KMS-11 (cell line): ENCODE data around the gene MAP4K4.

Source experiments
- H2AFZ ChIP-seq: fragments of 200-600 bp; sonication (generic); 2 replicates; pipeline ENCODE4 v1.6.1; 2016; ENCODE audit warnings: antibody characterized with exemption, mixed run types, low read depth
- H3K27ac ChIP-seq: fragments of 200-600 bp; sonication (generic); 2 replicates; pipeline ENCODE4 v1.6.1; 2016; ENCODE audit warnings: mild to moderate bottlenecking, mixed run types
- H3K27me3 ChIP-seq: fragments of 200-600 bp; sonication (generic); 2 replicates; pipeline ENCODE4 v1.6.1; 2017; ENCODE audit warnings: mild to moderate bottlenecking, low read depth, mixed run types, moderate library complexity; ENCODE audit not compliant: insufficient read depth
- H3K36me3 ChIP-seq: fragments of 200-600 bp; sonication (generic); 2 replicates; pipeline ENCODE4 v1.6.1; 2017; ENCODE audit warnings: mild to moderate bottlenecking, mixed run types; ENCODE audit not compliant: insufficient read depth
- H3K4me1 ChIP-seq: fragments of 200-600 bp; sonication (generic); 2 replicates; pipeline ENCODE4 v1.6.1; 2016; ENCODE audit warnings: mild to moderate bottlenecking, low read depth, mixed run types; ENCODE audit not compliant: poor library complexity, severe bottlenecking
- H3K4me2 ChIP-seq: fragments of 200-600 bp; sonication (generic); 2 replicates; pipeline ENCODE4 v1.7.0; 2016; ENCODE audit warnings: mild to moderate bottlenecking, mixed run types
- H3K4me3 ChIP-seq: fragments of 200-600 bp; sonication (generic); IDR thresholded peaks from 2 replicates; pipeline ENCODE4 v1.6.1; 2017; ENCODE audit warnings: low read depth, low read length, mixed read lengths; ENCODE audit not compliant: insufficient read depth
- H3K79me2 ChIP-seq: fragments of 200-600 bp; sonication (generic); 2 replicates; pipeline ENCODE4 v1.6.1; 2016; ENCODE audit warnings: low read depth, mixed run types; ENCODE audit not compliant: insufficient read depth
- H3K9ac ChIP-seq: fragments of 200-600 bp; sonication (generic); 2 replicates; pipeline ENCODE4 v1.6.1; 2016; ENCODE audit warnings: mild to moderate bottlenecking, mixed run types
- H4K20me1 ChIP-seq: fragments of 200-600 bp; sonication (generic); 2 replicates; pipeline ENCODE4 v1.6.1; 2016; ENCODE audit warnings: mild to moderate bottlenecking, mixed run types; ENCODE audit not compliant: insufficient read depth
- TF ChIP-seq, protein P1 (sequence below): fragments of 200-600 bp; sonication (generic); conservative IDR thresholded peaks from 2 replicates; pipeline ENCODE4 v1.6.1; 2017; ENCODE audit warnings: low read depth, mild to moderate bottlenecking, antibody characterized with exemption, low read length, moderate library complexity, mixed read lengths

MAP4K4 gene

DNA sequence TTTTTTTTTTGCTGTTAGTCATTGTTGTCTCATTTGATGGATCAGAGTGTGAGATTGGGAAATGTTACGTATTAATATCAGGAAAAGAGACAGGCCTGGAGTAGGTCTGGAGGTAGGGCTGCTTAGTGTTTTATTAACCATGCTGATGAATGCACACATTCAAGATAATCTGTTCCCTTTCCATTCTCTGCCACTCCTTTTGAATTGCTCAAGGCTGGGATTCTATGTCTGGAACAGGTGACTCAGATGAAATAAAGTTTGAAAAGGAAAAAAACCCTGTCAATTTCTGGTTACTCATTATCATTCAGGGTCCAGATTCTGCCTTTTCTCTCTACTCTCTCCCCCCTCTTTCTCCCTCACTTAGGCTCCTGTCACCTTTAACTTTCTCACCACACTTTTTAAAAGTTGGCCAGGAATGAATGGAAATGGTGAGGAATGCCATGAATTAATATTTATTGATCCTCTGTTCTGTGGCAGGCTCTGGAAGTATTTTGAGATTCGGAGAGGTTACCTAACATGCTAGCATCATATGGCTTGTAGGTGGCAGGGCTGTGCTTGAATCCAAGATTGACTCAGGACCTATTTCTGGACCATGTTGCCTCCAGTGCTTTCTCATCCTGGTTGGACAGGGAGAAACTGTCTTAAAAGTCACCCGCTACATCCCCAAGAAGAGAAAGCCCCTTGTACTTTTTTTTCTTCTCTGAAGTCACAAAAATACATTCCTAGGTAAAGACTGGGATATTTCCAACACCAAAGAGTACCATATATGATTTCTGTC is 40.2 kb downstream of the MAP4K4 start:
- Histone ChIP-seq H3K27ac (no peak overlapping the region), H3K36me3 (no peaks in the 10 kb centered on the region), H2AFZ (no peak overlapping the region), H3K4me3 (no peak overlapping the region), H3K9ac (no peak overlapping the region), H3K4me2 (no peak overlapping the region), H3K79me2 (peaks cover 21% of the 10 kb centered on the region; the same call in 1 of the 2 replicates), H4K20me1 (no peaks in the 10 kb centered on the region), H3K27me3 (no peaks in the 10 kb centered on the region), H3K4me1 (peaks cover 44% of the 10 kb centered on the region)
- TF ChIP-seq, protein P1, sequence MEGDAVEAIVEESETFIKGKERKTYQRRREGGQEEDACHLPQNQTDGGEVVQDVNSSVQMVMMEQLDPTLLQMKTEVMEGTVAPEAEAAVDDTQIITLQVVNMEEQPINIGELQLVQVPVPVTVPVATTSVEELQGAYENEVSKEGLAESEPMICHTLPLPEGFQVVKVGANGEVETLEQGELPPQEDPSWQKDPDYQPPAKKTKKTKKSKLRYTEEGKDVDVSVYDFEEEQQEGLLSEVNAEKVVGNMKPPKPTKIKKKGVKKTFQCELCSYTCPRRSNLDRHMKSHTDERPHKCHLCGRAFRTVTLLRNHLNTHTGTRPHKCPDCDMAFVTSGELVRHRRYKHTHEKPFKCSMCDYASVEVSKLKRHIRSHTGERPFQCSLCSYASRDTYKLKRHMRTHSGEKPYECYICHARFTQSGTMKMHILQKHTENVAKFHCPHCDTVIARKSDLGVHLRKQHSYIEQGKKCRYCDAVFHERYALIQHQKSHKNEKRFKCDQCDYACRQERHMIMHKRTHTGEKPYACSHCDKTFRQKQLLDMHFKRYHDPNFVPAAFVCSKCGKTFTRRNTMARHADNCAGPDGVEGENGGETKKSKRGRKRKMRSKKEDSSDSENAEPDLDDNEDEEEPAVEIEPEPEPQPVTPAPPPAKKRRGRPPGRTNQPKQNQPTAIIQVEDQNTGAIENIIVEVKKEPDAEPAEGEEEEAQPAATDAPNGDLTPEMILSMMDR: no peak

DNA sequence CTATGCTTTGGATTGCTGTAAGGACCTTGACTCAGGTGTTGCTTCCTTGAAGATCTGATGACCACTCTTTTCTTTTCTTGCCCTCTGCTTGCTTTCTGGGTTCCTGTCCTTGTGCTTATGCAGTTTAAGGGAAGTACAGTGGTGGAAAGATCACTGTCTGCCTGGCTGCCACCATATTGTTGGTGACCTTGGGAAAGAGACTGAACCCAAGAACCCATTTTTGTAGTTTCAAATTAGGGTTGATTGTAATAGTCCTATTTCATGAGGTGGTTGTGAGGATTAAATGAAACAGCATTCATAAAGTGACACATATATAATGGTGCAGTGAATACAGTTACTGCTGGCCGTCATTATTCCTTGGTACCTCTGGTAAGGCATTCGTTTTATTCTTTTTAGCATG is 41.1 kb downstream of the MAP4K4 start:
- TF ChIP-seq, protein P1: no peak
- no peak overlapping the region for H3K4me3 ChIP-seq
- no peak overlapping the region for H3K27ac ChIP-seq
- H3K4me1 ChIP-seq: peaks cover 35% of the 10 kb centered on the region
- no peaks in the 10 kb centered on the region for H3K27me3 ChIP-seq
- H2AFZ ChIP-seq: no peak overlapping the region
- peaks cover 17% of the 10 kb centered on the region; the same call in 1 of the 2 replicates for H3K79me2 ChIP-seq
- H3K36me3 ChIP-seq: no peaks in the 10 kb centered on the region
- no peak overlapping the region for H3K4me2 ChIP-seq
- no peak overlapping the region for H3K9ac ChIP-seq
- no peaks in the 10 kb centered on the region for H4K20me1 ChIP-seq

DNA sequence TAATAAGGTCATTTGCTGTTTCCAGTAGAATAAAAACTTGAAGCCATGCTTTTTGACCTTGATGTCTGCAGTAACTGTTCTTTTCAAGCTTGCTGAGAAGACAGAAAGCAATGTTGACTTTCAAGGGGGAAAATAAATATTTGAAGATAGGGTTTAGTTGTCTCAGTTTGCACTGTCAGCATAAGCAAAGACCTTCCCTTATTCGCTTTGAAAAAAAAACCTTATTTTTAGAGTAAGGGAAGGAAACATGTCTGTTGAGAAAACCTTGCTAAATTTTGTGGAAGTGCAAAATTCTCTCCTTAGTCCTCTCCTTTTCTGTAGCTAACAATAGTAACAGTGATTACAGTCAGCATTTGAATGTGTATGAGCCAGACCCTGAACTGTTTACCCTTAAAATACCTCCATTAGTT is 43.1 kb downstream of the MAP4K4 start:
- H3K36me3 ChIP-seq: no peaks in the 10 kb centered on the region
- TF ChIP-seq, protein P1: no peak
- no peak overlapping the region for H3K27ac ChIP-seq
- H3K4me3 ChIP-seq: no peak overlapping the region
- H3K27me3 ChIP-seq: no peaks in the 10 kb centered on the region
- peaks cover 23% of the 10 kb centered on the region; the same call in 1 of the 2 replicates for H3K79me2 ChIP-seq
- H2AFZ ChIP-seq: no peak overlapping the region
- no peaks in the 10 kb centered on the region for H4K20me1 ChIP-seq
- no peak overlapping the region for H3K9ac ChIP-seq
- no peak overlapping the region for H3K4me2 ChIP-seq
- H3K4me1 ChIP-seq: peaks cover 16% of the 10 kb centered on the region

DNA sequence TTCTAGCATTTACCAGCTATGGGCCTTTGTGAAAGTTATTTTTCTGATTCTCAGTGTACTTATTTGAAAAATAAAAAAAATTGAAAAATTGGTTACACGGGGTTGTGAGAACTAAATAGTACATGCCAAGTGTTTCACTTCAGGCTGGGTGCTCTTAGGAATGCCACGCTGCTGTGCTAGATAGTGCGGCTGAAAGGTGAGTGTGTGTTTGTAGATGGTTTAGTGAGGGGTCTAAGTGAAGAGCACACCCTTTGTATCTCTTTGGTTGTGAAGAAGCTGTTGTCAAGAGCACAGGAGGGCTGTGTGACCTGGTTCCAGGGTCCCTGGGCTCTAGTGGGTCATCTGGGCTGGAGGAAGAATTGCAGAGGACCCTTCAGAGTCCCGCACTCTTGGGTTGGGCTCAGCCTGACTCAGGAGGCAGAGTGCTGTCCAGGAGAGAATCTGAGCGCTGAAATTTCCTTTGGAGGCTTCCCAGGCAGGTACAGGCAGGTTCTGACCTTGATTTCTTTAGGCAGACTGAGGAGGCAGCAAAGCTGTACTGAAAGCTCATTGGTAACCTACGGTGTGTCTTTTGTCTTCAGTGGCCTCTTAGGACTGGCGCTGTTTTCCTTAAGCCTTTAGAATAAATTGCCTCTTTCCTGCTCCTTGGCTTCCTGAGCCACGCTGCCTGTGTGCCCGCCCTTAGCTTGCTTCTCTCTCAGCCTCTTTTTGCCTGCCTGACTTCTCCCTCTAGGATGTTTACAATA is 44.4 kb downstream of the MAP4K4 start:
- Histone ChIP-seq H3K4me2 (no peak overlapping the region), H3K79me2 (peaks cover 37% of the 10 kb centered on the region; the same call in 1 of the 2 replicates), H2AFZ (no peak overlapping the region), H3K4me3 (no peak overlapping the region), H3K27me3 (no peaks in the 10 kb centered on the region), H3K36me3 (no peaks in the 10 kb centered on the region), H3K9ac (no peak overlapping the region), H4K20me1 (no peaks in the 10 kb centered on the region), H3K4me1 (peaks cover 3% of the 10 kb centered on the region), H3K27ac (no peak overlapping the region)
- TF ChIP-seq, protein P1: no peak
